Measurements from ENCODE around the gene MADD. TPM values are rescaled to one million over a fixed set of nuclear protein-coding genes. Genes with fewer than 3 reads are reported as not detected.

Gene MADD
- total and polyA plus RNA-seq, 10 of the 15 experiments (the other 5 are each of a cell fraction or from before 2014, with no cell fraction given), result 0.47 to 35.4 (median 17.6) TPM

GRCh38 chr11:47354913-47355282, 85.0 kb downstream of the MADD start:
- 98% methylated on average over 21 of the region's 32 CpGs for WGBS (ENCODE audit: insufficient coverage, insufficient replicate concordance, low lambda C conversion rate, missing lambda C conversion rate)
- ChIA-PET RAD21 (ENCODE audit: unreplicated experiment) (interaction anchor here (0.6 kb wide), 1 partner anchor 59 kb away, joined by 3 read pairs; no protein-coding TSS in a partner anchor), SMC1A (ENCODE audit: uncharacterized antibody, unreplicated experiment) (no interaction called here), POLR2A (no interaction called here), CTCF (no interaction called here)
- Histone ChIP-seq H3K27me3 (replicated peaks in 1 of 2; ENCODE audit: control insufficient read depth in 2 of 2, insufficient read depth in 2 of 2, low read length in 1 of 2) (no peaks in the 10 kb centered on the region), H3K4me3 (no peak overlapping the region), H3K4me2 (ENCODE audit: control insufficient read depth, insufficient read depth) (no peak overlapping the region), H3K9me3 (replicated peaks; ENCODE audit: control insufficient read depth, insufficient read depth, low read length) (no peaks in the 10 kb centered on the region; the same call in 2 of the 3 replicates), H2AFZ (ENCODE audit: control insufficient read depth, low read depth, low read length) (no peak overlapping the region), H3K36me3 (ENCODE audit: control insufficient read depth in 2 of 2, insufficient read depth in 2 of 2, low read length in 1 of 2) (peaks cover 3% of the 10 kb centered on the region in 2 experiments; a peak in 3 of 4 replicates), H3K9ac (ENCODE audit: control insufficient read depth, insufficient read depth, low read length) (no peak overlapping the region), H3K27ac (ENCODE audit: control insufficient read depth, insufficient read depth) (no peak overlapping the region), H3K79me2 (ENCODE audit: control insufficient read depth, insufficient read depth, low read length) (no peaks in the 10 kb centered on the region), H4K20me1 (ENCODE audit: control insufficient read depth, insufficient read depth) (no peaks in the 10 kb centered on the region), H3K4me1 (ENCODE audit: control insufficient read depth, insufficient read depth, low read length) (no peaks in the 10 kb centered on the region)
- intact Hi-C loops (cut with micrococcal nuclease; ENCODE audit: unreplicated experiment) (no loop called here), in situ Hi-C loops (cut with MboI) (no loop called here)
- ATAC-seq, result no peak
- BruUV-seq (replicated peaks), result no TSS peak
- TF ChIP-seq POLR2AphosphoS2 (IDR thresholded peaks at IDR 0.05; ENCODE audit: low read depth, low read length) (no peak), NBN (IDR thresholded peaks at IDR 0.05) (no peak), RB1 (IDR thresholded peaks at IDR 0.05; ENCODE audit: borderline replicate concordance) (no peak), JUNB (IDR thresholded peaks at IDR 0.05) (no peak)
- FAIRE-seq, result no peak
- DNase-seq (ENCODE audit: low read depth, low spot score), result no peak

GRCh38 chr11:47355283-47356128, 85.6 kb downstream of the MADD start:
- no peak for FAIRE-seq
- ChIA-PET CTCF (no interaction called here), SMC1A (ENCODE audit: uncharacterized antibody, unreplicated experiment) (no interaction called here), POLR2A (no interaction called here), RAD21 (ENCODE audit: unreplicated experiment) (interaction anchor here (0.6 kb wide), 1 partner anchor 60 kb away, joined by 3 read pairs; no protein-coding TSS in a partner anchor)
- ATAC-seq, result no peak
- no peaks in the 10 kb centered on the region; the same call in 2 of the 3 replicates for H3K9me3 ChIP-seq (replicated peaks; ENCODE audit: control insufficient read depth, insufficient read depth, low read length)
- DNase-seq (ENCODE audit: low read depth, low spot score), result no peak
- no peak overlapping the region for H3K4me2 ChIP-seq (ENCODE audit: control insufficient read depth, insufficient read depth)
- no peaks in the 10 kb centered on the region; the same call in 1 of the 2 replicates for H3K79me2 ChIP-seq (ENCODE audit: control insufficient read depth, insufficient read depth, low read length)
- WGBS (ENCODE audit: insufficient coverage, insufficient replicate concordance, low lambda C conversion rate, missing lambda C conversion rate), result 98% methylated on average over 28 of the region's 47 CpGs
- in situ Hi-C loops (cut with MboI), result no loop called here
- H3K27ac ChIP-seq (ENCODE audit: control insufficient read depth, insufficient read depth), result no peak overlapping the region
- H4K20me1 ChIP-seq (ENCODE audit: control insufficient read depth, insufficient read depth), result no peaks in the 10 kb centered on the region
- H3K27me3 ChIP-seq (replicated peaks in 1 of 2; ENCODE audit: control insufficient read depth in 2 of 2, insufficient read depth in 2 of 2, low read length in 1 of 2), result no peaks in the 10 kb centered on the region
- H3K9ac ChIP-seq (ENCODE audit: control insufficient read depth, insufficient read depth, low read length), result no peak overlapping the region
- no TSS peak for BruUV-seq (replicated peaks)
- H3K4me3 ChIP-seq, result no peak overlapping the region
- H2AFZ ChIP-seq (ENCODE audit: control insufficient read depth, low read depth, low read length), result no peak overlapping the region
- H3K4me1 ChIP-seq (ENCODE audit: control insufficient read depth, insufficient read depth, low read length), result no peaks in the 10 kb centered on the region
- peaks cover 3% of the 10 kb centered on the region in 2 experiments; a peak in 3 of 4 replicates for H3K36me3 ChIP-seq (ENCODE audit: control insufficient read depth in 2 of 2, insufficient read depth in 2 of 2, low read length in 1 of 2)
- intact Hi-C loops (cut with micrococcal nuclease; ENCODE audit: unreplicated experiment), result no loop called here
- TF ChIP-seq TCF3 (IDR thresholded peaks at IDR 0.05; ENCODE audit: borderline replicate concordance, insufficient read depth, low read depth, low read length) (peak; percentile 72; the same call in 1 of the 2 replicates), CTCF (IDR thresholded peaks at IDR 0.05 in 2 of 3, conservative IDR thresholded peaks at IDR 0.05 in 1 of 3; ENCODE audit: control insufficient read depth in 2 of 3, extremely low read depth in 1 of 3, insufficient read depth in 1 of 3, low read depth in 3 of 3, low read length in 3 of 3) (peak; percentile 11 to 18 (median 16); a peak in 2 of 6 replicates), SREBF2 (IDR thresholded peaks at IDR 0.05; ENCODE audit: low read length) (no peak), ZBTB4 (CRISPR knock-in tag; IDR thresholded peaks at IDR 0.05) (no peak), MAX (IDR thresholded peaks at IDR 0.05; ENCODE audit: low read depth, low read length) (no peak), RUNX3 (IDR thresholded peaks at IDR 0.05; ENCODE audit: low read length) (no peak), POU2F2 (IDR thresholded peaks at IDR 0.05; ENCODE audit: borderline replicate concordance, low read depth, low read length) (0 out of 3 replicates have a peak, but pooled peaks have one; percentile 23)

All from GM12878 (cell line).